Smooth muscle cell (in vitro differentiated cells): ENCODE results near the gene AFMID. TPM values are rescaled to one million over a fixed set of nuclear protein-coding genes. Genes with fewer than 3 reads are reported as not detected.

Experiments
- DNase-seq: peaks from one replicate; lab custom pipeline; 2025; ENCODE audit not compliant: unreplicated experiment; lab: John Stamatoyannopoulos, UW
- H2AFZ ChIP-seq: fragments of 200-600 bp; sonication (generic); 2 replicates; pipeline ENCODE4 v1.6.0; 2016; ENCODE audit warnings: antibody characterized with exemption, low read depth, mild to moderate bottlenecking
- H3F3A ChIP-seq: fragments of 200-600 bp; sonication (generic); 2 replicates; pipeline ENCODE4 v1.6.0; 2017; ENCODE audit warnings: antibody characterized with exemption, low read depth
- H3K27ac ChIP-seq: fragments of 200-600 bp; sonication (generic); 2 replicates; pipeline ENCODE4 v1.5.1; 2016; ENCODE audit warnings: low read depth, mild to moderate bottlenecking
- H3K27me3 ChIP-seq: fragments of 200-600 bp; sonication (generic); 2 replicates; pipeline ENCODE4 v1.6.1; 2016; ENCODE audit warnings: low read depth, mild to moderate bottlenecking
- H3K36me3 ChIP-seq: fragments of 200-600 bp; sonication (generic); 2 replicates; pipeline ENCODE4 v1.5.1; 2016; ENCODE audit warnings: low read depth
- H3K4me1 ChIP-seq: fragments of 200-600 bp; sonication (generic); 2 replicates; pipeline ENCODE4 v1.5.1; 2016; ENCODE audit warnings: low read depth
- H3K4me2 ChIP-seq: fragments of 200-600 bp; sonication (generic); 2 replicates; pipeline ENCODE4 v1.6.0; 2016; ENCODE audit warnings: mild to moderate bottlenecking
- H3K4me3 ChIP-seq: fragments of 200-600 bp; sonication (generic); 2 replicates; pipeline ENCODE4 v1.5.1; 2016; ENCODE audit warnings: mild to moderate bottlenecking
- H3K79me2 ChIP-seq: fragments of 200-600 bp; sonication (generic); 2 replicates; pipeline ENCODE4 v1.6.0; 2016; ENCODE audit warnings: low read depth, mild to moderate bottlenecking
- H3K9ac ChIP-seq: fragments of 200-600 bp; sonication (generic); 2 replicates; pipeline ENCODE4 v1.6.0; 2016; ENCODE audit warnings: low read depth
- H3K9me3 ChIP-seq: fragments of 200-600 bp; sonication (generic); replicated peaks from 2 replicates; pipeline ENCODE4 v1.5.1; 2016; ENCODE audit warnings: low read depth
- H4K20me1 ChIP-seq: fragments of 200-600 bp; sonication (generic); 2 replicates; pipeline ENCODE4 v1.6.0; 2016; ENCODE audit warnings: low read depth
- CTCF ChIP-seq: fragments of 200-600 bp; sonication (generic); IDR thresholded peaks from 2 replicates; pipeline ENCODE4 v1.5.1; 2017; ENCODE audit warnings: borderline replicate concordance, mild to moderate bottlenecking, antibody characterized with exemption; ENCODE audit not compliant: insufficient read depth, poor library complexity, severe bottlenecking
- WGBS: methylation state at CpG from one replicate; pipeline ENCODE4 v1.1.7; 2016; ENCODE audit warnings: low lambda C conversion rate; 5-methylcytosine and 5-hydroxymethylcytosine counted together
- polyA plus RNA-seq: library from polyadenylated mRNA; unstranded; fragments of >200 nt; fragmentation: Nextera tagmentation; extraction: Ambion mirVana; gene quantifications from 2 replicates; pipeline ENCODE4 v1.2.1, GENCODE V29; 2016
- total RNA-seq: library from RNA; depleted of rRNA; stranded (reverse); fragments of >200 nt; gene quantifications from 2 replicates; pipeline ENCODE4 v1.2.3, GENCODE V29; 2014

AFMID gene
- total and polyA plus RNA-seq, 2 experiments from 2014 or later = 10.0 to 64.9 TPM

- DNase-seq = no peak
- H4K20me1 ChIP-seq = no peaks in the 10 kb centered on the region
- TF ChIP-seq CTCF = no peak
- no peak overlapping the region for H3K27ac ChIP-seq
- H3K9ac ChIP-seq = no peak overlapping the region
- no peaks in the 10 kb centered on the region for H3K4me1 ChIP-seq
- no peak overlapping the region for H2AFZ ChIP-seq
- H3K4me3 ChIP-seq = no peak overlapping the region
- no peaks in the 10 kb centered on the region for H3K9me3 ChIP-seq
- H3F3A ChIP-seq = no peaks in the 10 kb centered on the region
- H3K79me2 ChIP-seq = no peaks in the 10 kb centered on the region
- H3K36me3 ChIP-seq = no peaks in the 10 kb centered on the region
- WGBS = 97% methylated on average over 15 of the region's 20 CpGs
- peaks cover 17% of the 10 kb centered on the region for H3K27me3 ChIP-seq
- H3K4me2 ChIP-seq = no peak overlapping the region
These were observed 49.4 kb downstream of the AFMID start for GRCh38 chr17:78236362-78237127.

GRCh38 chr17:78237401-78238012 lies 50.3 kb downstream of the AFMID start:
- Histone ChIP-seq H3K79me2 (no peaks in the 10 kb centered on the region), H2AFZ (no peak overlapping the region), H4K20me1 (no peaks in the 10 kb centered on the region), H3K36me3 (no peaks in the 10 kb centered on the region), H3K9me3 (no peaks in the 10 kb centered on the region), H3K27ac (no peak overlapping the region), H3K27me3 (peaks cover 7% of the 10 kb centered on the region), H3K4me3 (no peak overlapping the region), H3K4me1 (no peaks in the 10 kb centered on the region), H3F3A (no peaks in the 10 kb centered on the region), H3K9ac (no peak overlapping the region), H3K4me2 (no peak overlapping the region)
- no peak for TF ChIP-seq CTCF
- no peak for DNase-seq
- WGBS = 93% methylated on average over 11 of the region's 11 CpGs

- Histone ChIP-seq H3K27ac (no peak overlapping the region), H3K4me2 (no peak overlapping the region), H3K9ac (no peak overlapping the region), H3K4me3 (no peak overlapping the region), H3K9me3 (no peaks in the 10 kb centered on the region), H2AFZ (no peak overlapping the region), H3K79me2 (no peaks in the 10 kb centered on the region), H3K27me3 (no peaks in the 10 kb centered on the region), H3K36me3 (no peaks in the 10 kb centered on the region), H3F3A (no peaks in the 10 kb centered on the region), H4K20me1 (no peaks in the 10 kb centered on the region), H3K4me1 (no peaks in the 10 kb centered on the region)
- no peak for DNase-seq
- no peak for TF ChIP-seq CTCF
- WGBS = 90% methylated on average over 20 of the region's 20 CpGs
These were observed 51.8 kb downstream of the AFMID start for GRCh38 chr17:78238823-78239488.
